Measurements from ENCODE around the gene PPP6R3.
"Not testable (repeated sequence)": the region's sequence is repeated elsewhere in the genome, so short reads cannot be mapped to it uniquely, and the experiment has no call there.

PPP6R3 gene

GRCh38 chr11:68460741-68461574 lies at the start of gene PPP6R3:
TSS of gene PPP6R3 (plus strand) at chr11:68460752. CDS start at chr11:68537665, 76,913 bp downstream.
- no peak for DNase-seq (ENCODE audit: low read depth in 2 of 2)

GRCh38 chr11:68411501-68411991 lies 49.0 kb upstream of the PPP6R3 start:
- DNase-seq (ENCODE audit: low read depth in 2 of 2), result no peak

GRCh38 chr11:68412593-68413475 lies 47.7 kb upstream of the PPP6R3 start:
- no peak for DNase-seq (ENCODE audit: low read depth in 2 of 2)

GRCh38 chr11:68413591-68413999 lies 47.0 kb upstream of the PPP6R3 start:
- no peak for DNase-seq (ENCODE audit: low read depth in 2 of 2)

- no peak for DNase-seq (ENCODE audit: low read depth in 2 of 2)
Measured at GRCh38 chr11:68414496-68415221, 45.9 kb upstream of the PPP6R3 start.

GRCh38 chr11:68416070-68416578 lies 44.4 kb upstream of the PPP6R3 start:
- no peak for DNase-seq (ENCODE audit: low read depth in 2 of 2)

- no peak for DNase-seq (ENCODE audit: low read depth in 2 of 2)
Measured at GRCh38 chr11:68418648-68419047, 41.9 kb upstream of the PPP6R3 start.

GRCh38 chr11:68420171-68420570 lies 40.4 kb upstream of the PPP6R3 start:
- no peak for DNase-seq (ENCODE audit: low read depth in 2 of 2)

GRCh38 chr11:68423481-68423880 lies 37.1 kb upstream of the PPP6R3 start:
- no peak for DNase-seq (ENCODE audit: low read depth in 2 of 2)

- no peak for DNase-seq (ENCODE audit: low read depth in 2 of 2)
Measured at GRCh38 chr11:68424101-68424632, 36.4 kb upstream of the PPP6R3 start.

GRCh38 chr11:68424981-68425865 lies 35.3 kb upstream of the PPP6R3 start:
- DNase-seq (ENCODE audit: low read depth in 2 of 2), result no peak

GRCh38 chr11:68425866-68426380 lies 34.6 kb upstream of the PPP6R3 start:
- DNase-seq (ENCODE audit: low read depth in 2 of 2), result no peak

GRCh38 chr11:68429661-68430060 lies 30.9 kb upstream of the PPP6R3 start:
- DNase-seq (ENCODE audit: low read depth in 2 of 2), result no peak

GRCh38 chr11:68430384-68430783 lies 30.2 kb upstream of the PPP6R3 start:
- no peak for DNase-seq (ENCODE audit: low read depth in 2 of 2)

GRCh38 chr11:68430801-68431200 lies 29.8 kb upstream of the PPP6R3 start:
- no peak for DNase-seq (ENCODE audit: low read depth in 2 of 2)

- DNase-seq (ENCODE audit: low read depth in 2 of 2), result no peak
Measured at GRCh38 chr11:68431984-68432645, 28.4 kb upstream of the PPP6R3 start.

- DNase-seq (ENCODE audit: low read depth in 2 of 2), result no peak
Measured at GRCh38 chr11:68432874-68433273, 27.7 kb upstream of the PPP6R3 start.

- DNase-seq (ENCODE audit: low read depth in 2 of 2), result no peak
Measured at GRCh38 chr11:68433541-68433940, 27.0 kb upstream of the PPP6R3 start.

GRCh38 chr11:68434159-68434558 lies 26.4 kb upstream of the PPP6R3 start:
- DNase-seq (ENCODE audit: low read depth in 2 of 2), result not testable (repeated sequence)
